Measurements from ENCODE around the gene ZNF184.

DNA sequence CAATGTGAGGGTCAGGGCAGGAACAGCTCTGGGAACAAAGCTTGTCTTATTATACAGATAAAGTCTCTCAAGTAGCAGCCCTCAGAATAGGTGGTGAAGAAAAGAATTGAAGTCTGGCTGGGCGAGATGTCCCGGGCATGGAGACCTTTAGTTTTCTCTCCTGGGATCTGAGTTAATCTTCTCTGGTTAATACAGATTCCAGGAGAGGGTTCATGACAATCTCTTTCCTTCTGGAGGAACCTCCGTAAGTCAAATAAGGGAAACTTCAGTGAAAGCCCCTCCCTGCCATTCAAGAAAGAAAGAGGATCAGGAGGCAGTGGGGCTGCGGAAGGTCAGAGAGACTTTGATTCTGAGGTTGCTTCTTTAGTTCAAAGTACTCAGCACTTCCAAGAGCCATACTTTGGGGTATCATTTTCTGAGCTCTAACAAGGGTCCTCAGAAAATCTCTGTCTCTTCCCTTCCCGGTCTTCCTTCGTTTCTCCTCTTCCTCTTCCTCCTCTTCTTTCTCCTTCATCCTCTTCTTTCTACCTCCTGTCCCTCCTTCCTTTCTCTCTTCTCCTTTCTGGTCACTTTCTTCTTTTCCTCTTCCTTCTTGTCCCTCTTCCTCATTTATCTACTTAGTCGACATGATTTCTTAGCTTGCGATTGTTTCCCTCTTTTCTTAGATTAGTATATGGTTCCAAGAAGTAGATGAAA, 4.6 kb upstream of the ZNF184 start:
- TF ChIP-seq, protein P1, sequence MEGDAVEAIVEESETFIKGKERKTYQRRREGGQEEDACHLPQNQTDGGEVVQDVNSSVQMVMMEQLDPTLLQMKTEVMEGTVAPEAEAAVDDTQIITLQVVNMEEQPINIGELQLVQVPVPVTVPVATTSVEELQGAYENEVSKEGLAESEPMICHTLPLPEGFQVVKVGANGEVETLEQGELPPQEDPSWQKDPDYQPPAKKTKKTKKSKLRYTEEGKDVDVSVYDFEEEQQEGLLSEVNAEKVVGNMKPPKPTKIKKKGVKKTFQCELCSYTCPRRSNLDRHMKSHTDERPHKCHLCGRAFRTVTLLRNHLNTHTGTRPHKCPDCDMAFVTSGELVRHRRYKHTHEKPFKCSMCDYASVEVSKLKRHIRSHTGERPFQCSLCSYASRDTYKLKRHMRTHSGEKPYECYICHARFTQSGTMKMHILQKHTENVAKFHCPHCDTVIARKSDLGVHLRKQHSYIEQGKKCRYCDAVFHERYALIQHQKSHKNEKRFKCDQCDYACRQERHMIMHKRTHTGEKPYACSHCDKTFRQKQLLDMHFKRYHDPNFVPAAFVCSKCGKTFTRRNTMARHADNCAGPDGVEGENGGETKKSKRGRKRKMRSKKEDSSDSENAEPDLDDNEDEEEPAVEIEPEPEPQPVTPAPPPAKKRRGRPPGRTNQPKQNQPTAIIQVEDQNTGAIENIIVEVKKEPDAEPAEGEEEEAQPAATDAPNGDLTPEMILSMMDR (IDR thresholded peaks at IDR 0.05; ENCODE audit: low read depth, low read length, missing input control): no peak
- TF ChIP-seq SP1 (IDR thresholded peaks at IDR 0.05): no peak
- TF ChIP-seq, protein P2, sequence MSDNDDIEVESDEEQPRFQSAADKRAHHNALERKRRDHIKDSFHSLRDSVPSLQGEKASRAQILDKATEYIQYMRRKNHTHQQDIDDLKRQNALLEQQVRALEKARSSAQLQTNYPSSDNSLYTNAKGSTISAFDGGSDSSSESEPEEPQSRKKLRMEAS (IDR thresholded peaks at IDR 0.05): no peak
- TF ChIP-seq, protein P3, sequence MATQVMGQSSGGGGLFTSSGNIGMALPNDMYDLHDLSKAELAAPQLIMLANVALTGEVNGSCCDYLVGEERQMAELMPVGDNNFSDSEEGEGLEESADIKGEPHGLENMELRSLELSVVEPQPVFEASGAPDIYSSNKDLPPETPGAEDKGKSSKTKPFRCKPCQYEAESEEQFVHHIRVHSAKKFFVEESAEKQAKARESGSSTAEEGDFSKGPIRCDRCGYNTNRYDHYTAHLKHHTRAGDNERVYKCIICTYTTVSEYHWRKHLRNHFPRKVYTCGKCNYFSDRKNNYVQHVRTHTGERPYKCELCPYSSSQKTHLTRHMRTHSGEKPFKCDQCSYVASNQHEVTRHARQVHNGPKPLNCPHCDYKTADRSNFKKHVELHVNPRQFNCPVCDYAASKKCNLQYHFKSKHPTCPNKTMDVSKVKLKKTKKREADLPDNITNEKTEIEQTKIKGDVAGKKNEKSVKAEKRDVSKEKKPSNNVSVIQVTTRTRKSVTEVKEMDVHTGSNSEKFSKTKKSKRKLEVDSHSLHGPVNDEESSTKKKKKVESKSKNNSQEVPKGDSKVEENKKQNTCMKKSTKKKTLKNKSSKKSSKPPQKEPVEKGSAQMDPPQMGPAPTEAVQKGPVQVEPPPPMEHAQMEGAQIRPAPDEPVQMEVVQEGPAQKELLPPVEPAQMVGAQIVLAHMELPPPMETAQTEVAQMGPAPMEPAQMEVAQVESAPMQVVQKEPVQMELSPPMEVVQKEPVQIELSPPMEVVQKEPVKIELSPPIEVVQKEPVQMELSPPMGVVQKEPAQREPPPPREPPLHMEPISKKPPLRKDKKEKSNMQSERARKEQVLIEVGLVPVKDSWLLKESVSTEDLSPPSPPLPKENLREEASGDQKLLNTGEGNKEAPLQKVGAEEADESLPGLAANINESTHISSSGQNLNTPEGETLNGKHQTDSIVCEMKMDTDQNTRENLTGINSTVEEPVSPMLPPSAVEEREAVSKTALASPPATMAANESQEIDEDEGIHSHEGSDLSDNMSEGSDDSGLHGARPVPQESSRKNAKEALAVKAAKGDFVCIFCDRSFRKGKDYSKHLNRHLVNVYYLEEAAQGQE (IDR thresholded peaks at IDR 0.05): no peak
- TF ChIP-seq RAD21 (IDR thresholded peaks at IDR 0.05): no peak
- no peak for TF ChIP-seq TAF1 (conservative IDR thresholded peaks at IDR 0.05)
